Caco-2 (cell line): ENCODE measurements around the gene PLEKHG3. TPM values are rescaled to one million over a fixed set of nuclear protein-coding genes. Genes with fewer than 3 reads are reported as not detected.

Source experiments
- BruUV-seq: library from RNA; stranded (reverse); fragments of 400-500 nt; replicated peaks from 2 replicates; lab custom pipeline; 2021; lab: Mats Ljungman, UMichigan
- CTCF ChIA-PET: fragments of 300-600 bp; sonication (Branson Sonifier 250); formaldehyde crosslinking; loops from one replicate; lab custom pipeline; 2022; ENCODE audit warnings: antibody characterized with exemption; lab: Charles Lee
- POLR2A ChIA-PET: fragments of 300-600 bp; sonication (Branson Sonifier 250); formaldehyde crosslinking; loops from one replicate; lab custom pipeline; 2022; ENCODE audit warnings: antibody characterized with exemption; lab: Charles Lee
- DNase-seq, 2 experiments: peaks; one replicate each; pipeline versions ENCODE4 v3.0.0 to v3.0.0-alpha.2; 2020 to 2022
- H3K27me3 ChIP-seq: replicated peaks from 2 replicates; pipeline ENCODE4 v1.6.0; 2011; ENCODE audit warnings: low read length; ENCODE audit not compliant: control insufficient read depth, insufficient read depth
- H3K36me3 ChIP-seq: 2 replicates; pipeline ENCODE4 v1.5.1; 2011; ENCODE audit warnings: low read length; ENCODE audit not compliant: control insufficient read depth, insufficient read depth
- H3K4me1 ChIP-seq: fragments of 250-450 bp; sonication (Bioruptor Pico); 2 replicates; pipeline ENCODE4 v1.5.1; 2020; ENCODE audit warnings: mild to moderate bottlenecking
- H3K4me3 ChIP-seq: 2 replicates; pipeline ENCODE4 v1.5.1; 2011; ENCODE audit warnings: low read depth, mild to moderate bottlenecking, control low read depth, low read length
- H3K9me3 ChIP-seq: fragments of 250-450 bp; sonication (Bioruptor Pico); 2 replicates; pipeline ENCODE4 v1.5.1; 2020; ENCODE audit warnings: mild to moderate bottlenecking, moderate library complexity
- H3K27ac Mint-ChIP-seq: one replicate; pipeline ENCODE4 v1.8.0; 2022; ENCODE audit warnings: mixed read lengths; ENCODE audit not compliant: unreplicated experiment
- H3K27me3 Mint-ChIP-seq: one replicate; pipeline ENCODE4 v1.8.0; 2022; ENCODE audit warnings: mixed read lengths; ENCODE audit not compliant: insufficient read depth, unreplicated experiment
- H3K36me3 Mint-ChIP-seq: one replicate; pipeline ENCODE4 v1.8.0; 2022; ENCODE audit warnings: mild to moderate bottlenecking, mixed read lengths; ENCODE audit not compliant: insufficient read depth, unreplicated experiment
- H3K4me1 Mint-ChIP-seq: one replicate; pipeline ENCODE4 v1.8.0; 2022; ENCODE audit warnings: low read depth, mixed read lengths; ENCODE audit not compliant: unreplicated experiment
- H3K4me3 Mint-ChIP-seq: one replicate; pipeline ENCODE4 v1.8.0; 2022; ENCODE audit warnings: mild to moderate bottlenecking, moderate library complexity, mixed read lengths; ENCODE audit not compliant: unreplicated experiment
- H3K9me3 Mint-ChIP-seq: one replicate; pipeline ENCODE4 v1.8.0; 2022; ENCODE audit warnings: mixed read lengths; ENCODE audit not compliant: unreplicated experiment
- CTCF ChIP-seq, 2 experiments: fragments of 200-600 bp in 1 of 2; IDR thresholded peaks; 1 replicate in 1 of 2; 2 replicates in 1 of 2; pipeline versions ENCODE4 v1.5.1 to v1.8.0; 2011 to 2022; ENCODE audit warnings: antibody characterized with exemption in 1 of 2, control low read depth in 1 of 2, inconsistent platforms in 1 of 2, low read depth in 1 of 2, low read length in 1 of 2, mild to moderate bottlenecking in 1 of 2, moderate library complexity in 1 of 2; ENCODE audit not compliant: insufficient read depth in 1 of 2, severe bottlenecking in 1 of 2, unreplicated experiment in 1 of 2
- intact Hi-C: fragments of 100-400 bp; cut with micrococcal nuclease; formaldehyde crosslinking; loops from one replicate; pipeline ENCODE4 v1.10.0; 2022; ENCODE audit not compliant: unreplicated experiment
- total RNA-seq: library from RNA; stranded (reverse); gene quantifications from 2 replicates; pipeline ENCODE4 v1.2.3, GENCODE V29; 2022

PLEKHG3 gene
- total RNA-seq, 1 experiment from 2014 or later = 85.9 TPM

GRCh38 chr14:64691376-64691775 lies 12.8 kb upstream of the PLEKHG3 start:
- H3K4me3 ChIP-seq = no peak overlapping the region
- no peaks in the 10 kb centered on the region for H3K36me3 Mint-ChIP-seq
- no peak overlapping the region for H3K27ac Mint-ChIP-seq
- H3K4me1 ChIP-seq = peaks cover 21% of the 10 kb centered on the region
- H3K9me3 ChIP-seq = no peaks in the 10 kb centered on the region
- ChIA-PET POLR2A (no interaction called here), CTCF (no interaction called here)
- H3K27me3 ChIP-seq = no peaks in the 10 kb centered on the region; the same call in 1 of the 2 replicates
- no peak for TF ChIP-seq CTCF (IDR thresholded peaks at IDR 0.05; ENCODE audit: insufficient read depth in 1 of 2, low read depth in 1 of 2, low read length in 1 of 2, severe bottlenecking in 1 of 2, unreplicated experiment in 1 of 2)
- H3K36me3 ChIP-seq = no peaks in the 10 kb centered on the region
- H3K9me3 Mint-ChIP-seq = no peaks in the 10 kb centered on the region
- no peak for DNase-seq
- no TSS peak for BruUV-seq
- H3K27me3 Mint-ChIP-seq = no peaks in the 10 kb centered on the region
- intact Hi-C loops = no loop called here
- H3K4me1 Mint-ChIP-seq = peaks cover 25% of the 10 kb centered on the region
- H3K4me3 Mint-ChIP-seq = no peak overlapping the region

- Mint-ChIP-seq H3K27ac (no peak overlapping the region), H3K4me1 (peaks cover 26% of the 10 kb centered on the region), H3K36me3 (no peaks in the 10 kb centered on the region), H3K4me3 (no peak overlapping the region), H3K9me3 (no peaks in the 10 kb centered on the region), H3K27me3 (no peaks in the 10 kb centered on the region)
- H3K27me3 ChIP-seq = no peaks in the 10 kb centered on the region; the same call in 1 of the 2 replicates
- DNase-seq = no peak
- no peak for TF ChIP-seq CTCF (IDR thresholded peaks at IDR 0.05; ENCODE audit: insufficient read depth in 1 of 2, low read depth in 1 of 2, low read length in 1 of 2, severe bottlenecking in 1 of 2, unreplicated experiment in 1 of 2)
- ChIA-PET CTCF (interaction anchor here (0.7 kb wide), 1 partner anchor 37 kb away, joined by 3 read pairs; no protein-coding TSS in a partner anchor), POLR2A (no interaction called here)
- H3K4me1 ChIP-seq = peaks cover 24% of the 10 kb centered on the region
- no peaks in the 10 kb centered on the region for H3K9me3 ChIP-seq
- no peak overlapping the region for H3K4me3 ChIP-seq
- no TSS peak for BruUV-seq
- intact Hi-C loops = no loop called here
- no peaks in the 10 kb centered on the region for H3K36me3 ChIP-seq
Measured at GRCh38 chr14:64692189-64692985, 11.8 kb upstream of the PLEKHG3 start.

- no peaks in the 10 kb centered on the region for H3K9me3 ChIP-seq
- H3K9me3 Mint-ChIP-seq = no peaks in the 10 kb centered on the region
- peaks cover 34% of the 10 kb centered on the region for H3K4me1 Mint-ChIP-seq
- H3K36me3 ChIP-seq = no peaks in the 10 kb centered on the region
- no peak for DNase-seq
- intact Hi-C loops = no loop called here
- H3K4me3 Mint-ChIP-seq = no peak overlapping the region
- peaks cover 25% of the 10 kb centered on the region for H3K4me1 ChIP-seq
- no peak overlapping the region for H3K4me3 ChIP-seq
- no peaks in the 10 kb centered on the region; the same call in 1 of the 2 replicates for H3K27me3 ChIP-seq
- ChIA-PET CTCF (no interaction called here), POLR2A (interaction anchor here (0.5 kb wide), 1 partner anchor 189 kb away, joined by 6 read pairs; no protein-coding TSS in a partner anchor)
- H3K27me3 Mint-ChIP-seq = no peaks in the 10 kb centered on the region
- H3K27ac Mint-ChIP-seq = no peak overlapping the region
- BruUV-seq = no TSS peak
- H3K36me3 Mint-ChIP-seq = no peaks in the 10 kb centered on the region
- TF ChIP-seq CTCF (IDR thresholded peaks at IDR 0.05; ENCODE audit: insufficient read depth in 1 of 2, low read depth in 1 of 2, low read length in 1 of 2, severe bottlenecking in 1 of 2, unreplicated experiment in 1 of 2) = no peak
Measured at GRCh38 chr14:64692986-64693809, 11.0 kb upstream of the PLEKHG3 start.
